Endothelial cell (in vitro differentiated cells): ENCODE data around the gene PACS1. TPM values are rescaled to one million over a fixed set of nuclear protein-coding genes. Genes with fewer than 3 reads are reported as not detected.

Source experiments
- DNase-seq: peaks from one replicate; pipeline ENCODE4 v3.0.0; 2021; ENCODE audit warnings: low spot score
- H3K27ac Mint-ChIP-seq: one replicate; pipeline ENCODE4 v1.8.0; 2021; ENCODE audit warnings: mixed read lengths, inconsistent platforms; ENCODE audit not compliant: unreplicated experiment
- H3K27me3 Mint-ChIP-seq: one replicate; pipeline ENCODE4 v1.8.0; 2021; ENCODE audit warnings: mild to moderate bottlenecking, moderate library complexity, mixed read lengths, inconsistent platforms; ENCODE audit not compliant: unreplicated experiment
- H3K36me3 Mint-ChIP-seq: one replicate; pipeline ENCODE4 v1.8.0; 2021; ENCODE audit warnings: mild to moderate bottlenecking, low read depth, mixed read lengths, inconsistent platforms; ENCODE audit not compliant: unreplicated experiment
- H3K4me1 Mint-ChIP-seq: one replicate; pipeline ENCODE4 v1.8.0; 2021; ENCODE audit warnings: mild to moderate bottlenecking, mixed read lengths, inconsistent platforms; ENCODE audit not compliant: unreplicated experiment
- H3K4me3 Mint-ChIP-seq: one replicate; pipeline ENCODE4 v1.8.0; 2021; ENCODE audit warnings: mild to moderate bottlenecking, mixed read lengths, inconsistent platforms; ENCODE audit not compliant: unreplicated experiment
- H3K9me3 Mint-ChIP-seq: one replicate; pipeline ENCODE4 v1.8.0; 2021; ENCODE audit warnings: mixed read lengths, inconsistent platforms; ENCODE audit not compliant: unreplicated experiment
- CTCF ChIP-seq: fragments of 200-600 bp; sonication (generic); IDR thresholded peaks from one replicate; pipeline ENCODE4 v1.5.0; 2021; ENCODE audit warnings: antibody characterized with exemption; ENCODE audit not compliant: unreplicated experiment
- total RNA-seq: library from RNA; stranded (reverse); fragmentation: NEBNext Ultra II Directional; extraction: Animal tissue kit (Norgen Biotek cat#: 25700); gene quantifications from one replicate; pipeline ENCODE4 v1.2.1, GENCODE V29; 2021; ENCODE audit not compliant: unreplicated experiment

PACS1 gene
- total RNA-seq, 1 donor from 2014 or later = 114 TPM

GRCh38 chr11:66051371-66051765 lies 18.7 kb upstream of the PACS1 start:
- no peak for TF ChIP-seq CTCF
- peaks cover 22% of the 10 kb centered on the region for H3K4me1 Mint-ChIP-seq
- no peaks in the 10 kb centered on the region for H3K9me3 Mint-ChIP-seq
- peak overlapping the region; percentile 93 for H3K27ac Mint-ChIP-seq
- peaks cover 14% of the 10 kb centered on the region for H3K27me3 Mint-ChIP-seq
- no peak for DNase-seq
- H3K36me3 Mint-ChIP-seq = peaks cover 23% of the 10 kb centered on the region
- peak overlapping the region; percentile 92 for H3K4me3 Mint-ChIP-seq

- Mint-ChIP-seq H3K27ac (peak within 1 kb of the TSS; percentile 94), H3K4me1 (peaks cover 22% of the 10 kb centered on the region), H3K27me3 (peaks cover 14% of the 10 kb centered on the region), H3K36me3 (peaks cover 30% of the 10 kb centered on the region), H3K9me3 (no peaks in the 10 kb centered on the region), H3K4me3 (peak within 1 kb of the TSS; percentile 98)
- DNase-seq = peak; percentile 97
- no peak for TF ChIP-seq CTCF
Measured at GRCh38 chr11:66051766-66052663, 18.1 kb upstream of the PACS1 start, which contains the start of gene SF3B2. TSS of gene SF3B2 (plus strand) at chr11:66052364. CDS start at chr11:66052385, 21 bp downstream.

- peak overlapping the region; percentile 98 for H3K4me3 Mint-ChIP-seq
- H3K27ac Mint-ChIP-seq = peak overlapping the region; percentile 94
- no peak for TF ChIP-seq CTCF
- peaks cover 14% of the 10 kb centered on the region for H3K27me3 Mint-ChIP-seq
- peaks cover 25% of the 10 kb centered on the region for H3K4me1 Mint-ChIP-seq
- no peak for DNase-seq
- H3K9me3 Mint-ChIP-seq = no peaks in the 10 kb centered on the region
- H3K36me3 Mint-ChIP-seq = peaks cover 34% of the 10 kb centered on the region
Measured at GRCh38 chr11:66052664-66052982, 17.4 kb upstream of the PACS1 start.

- no peak overlapping the region for H3K27ac Mint-ChIP-seq
- H3K9me3 Mint-ChIP-seq = no peaks in the 10 kb centered on the region
- no peak for TF ChIP-seq CTCF
- peaks cover 23% of the 10 kb centered on the region for H3K4me1 Mint-ChIP-seq
- DNase-seq = no peak
- peaks cover 51% of the 10 kb centered on the region for H3K36me3 Mint-ChIP-seq
- no peak overlapping the region for H3K4me3 Mint-ChIP-seq
- H3K27me3 Mint-ChIP-seq = peaks cover 13% of the 10 kb centered on the region
Measured at GRCh38 chr11:66055021-66055420, 15.1 kb upstream of the PACS1 start.

- H3K36me3 Mint-ChIP-seq = peaks cover 60% of the 10 kb centered on the region
- no peaks in the 10 kb centered on the region for H3K9me3 Mint-ChIP-seq
- H3K27me3 Mint-ChIP-seq = peaks cover 8% of the 10 kb centered on the region
- H3K27ac Mint-ChIP-seq = no peak overlapping the region
- H3K4me3 Mint-ChIP-seq = peak overlapping the region; percentile 47
- no peak for TF ChIP-seq CTCF
- DNase-seq = no peak
- H3K4me1 Mint-ChIP-seq = peaks cover 16% of the 10 kb centered on the region
Measured at GRCh38 chr11:66056501-66056900, 13.6 kb upstream of the PACS1 start.
